Esophagus muscularis mucosa (tissue), 4 donors: ENCODE results near the gene BAHCC1. TPM values are rescaled to one million over a fixed set of nuclear protein-coding genes. Genes with fewer than 3 reads are reported as not detected.

Experiments used
- DNase-seq: peaks from one replicate; pipeline ENCODE4 v3.0.0-alpha.2; 2017; ENCODE audit errors: extremely low spot score
- H3K27ac ChIP-seq, 4 donors: fragments of 200-600 bp; sonication (generic); replicated peaks in 1 of 4; 1 replicate in 3 of 4; 2 replicates in 1 of 4; pipeline ENCODE4 v1.5.1; 2016 to 2019; ENCODE audit warnings: mild to moderate bottlenecking in 1 of 4
- H3K27me3 ChIP-seq, 4 donors: fragments of 200-600 bp; sonication (generic); one replicate each; pipeline versions ENCODE4 v1.5.1 to v1.6.0; 2016 to 2019
- H3K36me3 ChIP-seq, 4 donors: fragments of 200-600 bp; sonication (generic); one replicate each; pipeline ENCODE4 v1.5.1; 2016 to 2019
- H3K4me1 ChIP-seq, 4 donors: fragments of 200-600 bp; sonication (generic); one replicate each; pipeline ENCODE4 v1.5.1; 2016 to 2019
- H3K4me3 ChIP-seq, 4 donors: fragments of 200-600 bp; sonication (generic); 1 replicate in 2 of 4; 2 replicates in 2 of 4; pipeline ENCODE4 v1.5.1; 2016 to 2019; ENCODE audit warnings: mild to moderate bottlenecking in 4 of 4, moderate library complexity in 1 of 4
- H3K9me3 ChIP-seq, 4 donors: fragments of 200-600 bp; sonication (generic); 1 replicate in 3 of 4; 2 replicates in 1 of 4; pipeline ENCODE4 v1.5.1; 2016 to 2019
- CTCF ChIP-seq, 3 experiments: fragments of 200-600 bp in 2 of 3; fragments of 450-650 bp in 1 of 3; sonication (generic) in 2 of 3; IDR thresholded peaks; one replicate each; pipeline ENCODE4 v1.5.1; 2017 to 2019; ENCODE audit warnings: antibody characterized with exemption in 3 of 3, mild to moderate bottlenecking in 2 of 3, moderate library complexity in 1 of 3
- EP300 ChIP-seq: sonication (generic); formaldehyde crosslinking; IDR thresholded peaks from one replicate; pipeline ENCODE4 v1.6.1; 2017; ENCODE audit warnings: antibody characterized with exemption
- POLR2A ChIP-seq: fragments of 450-650 bp; IDR thresholded peaks from one replicate; pipeline ENCODE4 v1.6.1; 2017; ENCODE audit warnings: antibody characterized with exemption, moderate library complexity, mild to moderate bottlenecking, low read depth
- POLR2AphosphoS5 ChIP-seq, 2 donors: sonication (generic); formaldehyde crosslinking; IDR thresholded peaks; one replicate each; pipeline ENCODE4 v1.6.1; 2017; ENCODE audit warnings: antibody characterized with exemption in 2 of 2
- WGBS: methylation state at CpG from one replicate; pipeline ENCODE4 v1.1.5; 2018; 5-methylcytosine and 5-hydroxymethylcytosine counted together
- intact Hi-C: fragments of 100-400 bp; cut with DNase I; formaldehyde crosslinking; loops from one replicate; pipeline ENCODE4 v1.15.1; 2023
- total RNA-seq, 4 donors: library from RNA; depleted of rRNA; stranded (reverse); fragments of >200 nt; gene quantifications; one replicate each; pipeline versions ENCODE4 v1.1.0 to v1.2.1, GENCODE V29; 2016

The BAHCC1 gene
- total RNA-seq, 4 donors from 2014 or later, result 15.9 to 38.1 (median 21.1) TPM

- WGBS, result under 1% methylated on average over 22 of the region's 22 CpGs
- Histone ChIP-seq H3K27me3 (no peaks in the 10 kb centered on the region), H3K36me3 (peaks cover 30 to 43% (median 38%) of the 10 kb centered on the region in 4 donors), H3K9me3 (no peaks in the 10 kb centered on the region), H3K4me1 (peaks cover 7 to 38% (median 30%) of the 10 kb centered on the region in 4 donors), H3K27ac (peak overlapping the region; percentile 100), H3K4me3 (peak overlapping the region; percentile 88 to 94 (median 91))
- DNase-seq, result no peak
- intact Hi-C loops, result loop anchor here (5.0 kb wide), 1 partner anchor 113 kb away; the partner anchor contains the start of gene BAHCC1
- no peak for TF ChIP-seq POLR2A
Observed at GRCh38 chr17:81509972-81510784, 114.9 kb downstream of the BAHCC1 start.

- H3K36me3 ChIP-seq, result peaks cover 30 to 43% (median 38%) of the 10 kb centered on the region in 4 donors
- no peak for DNase-seq
- peak overlapping the region; percentile 100 for H3K27ac ChIP-seq
- TF ChIP-seq POLR2AphosphoS5 (IDR thresholded peaks at IDR 0.05) (peak in 1 of 2 donors; percentile 25), EP300 (no peak)
- intact Hi-C loops, result loop anchor here (5.0 kb wide), 1 partner anchor 114 kb away; the partner anchor contains the start of gene BAHCC1
- H3K27me3 ChIP-seq, result no peaks in the 10 kb centered on the region
- H3K9me3 ChIP-seq, result no peaks in the 10 kb centered on the region
- H3K4me1 ChIP-seq, result peaks cover 13 to 45% (median 35%) of the 10 kb centered on the region in 4 donors
- WGBS, result 2% methylated on average over 31 of the region's 48 CpGs
- peak overlapping the region; percentile 88 to 94 (median 91) for H3K4me3 ChIP-seq
Observed at GRCh38 chr17:81510785-81511553, 115.7 kb downstream of the BAHCC1 start.

- intact Hi-C loops, result loop anchor here (5.0 kb wide), 1 partner anchor 114 kb away; the partner anchor contains the start of gene BAHCC1
Observed at GRCh38 chr17:81511554-81511803, 116.2 kb downstream of the BAHCC1 start.

GRCh38 chr17:81511804-81512561 is 116.7 kb downstream of the BAHCC1 start:
- intact Hi-C loops, result loop anchor here (5.0 kb wide), 1 partner anchor 115 kb away; the partner anchor contains the start of gene BAHCC1
- peak overlapping the region; percentile 88 to 94 (median 91) for H3K4me3 ChIP-seq
- no peaks in the 10 kb centered on the region for H3K27me3 ChIP-seq
- H3K36me3 ChIP-seq, result peaks cover 30 to 43% (median 38%) of the 10 kb centered on the region in 4 donors
- H3K27ac ChIP-seq, result peak overlapping the region; percentile 100
- TF ChIP-seq CTCF (IDR thresholded peaks at IDR 0.05), result no peak
- TF ChIP-seq POLR2AphosphoS5 (IDR thresholded peaks at IDR 0.05), result no peak
- under 1% methylated on average over 32 of the region's 62 CpGs for WGBS
- no peak for DNase-seq
- peaks cover 23 to 55% (median 46%) of the 10 kb centered on the region in 4 donors for H3K4me1 ChIP-seq
- no peaks in the 10 kb centered on the region for H3K9me3 ChIP-seq

More at GRCh38 chr17:81511554-81511803, 116.2 kb downstream of the BAHCC1 start:
- peak overlapping the region; percentile 100 for H3K27ac ChIP-seq
- H3K27me3 ChIP-seq, result no peaks in the 10 kb centered on the region
- WGBS, result 2% methylated on average over 5 of the region's 9 CpGs
- DNase-seq, result no peak
- H3K4me1 ChIP-seq, result peaks cover 18 to 50% (median 41%) of the 10 kb centered on the region in 4 donors
- no peaks in the 10 kb centered on the region for H3K9me3 ChIP-seq
- H3K36me3 ChIP-seq, result peaks cover 30 to 43% (median 38%) of the 10 kb centered on the region in 4 donors
- peak overlapping the region; percentile 88 to 94 (median 91) for H3K4me3 ChIP-seq
- TF ChIP-seq POLR2A, result no peak
- TF ChIP-seq CTCF (IDR thresholded peaks at IDR 0.05), result no peak
- no peak for TF ChIP-seq EP300
- TF ChIP-seq POLR2AphosphoS5 (IDR thresholded peaks at IDR 0.05), result no peak

GRCh38 chr17:81512562-81513371 is 117.5 kb downstream of the BAHCC1 start, which contains the start of gene ACTG1:
Gene ACTG1 (minus strand): TSS chr17:81512799. CDS start chr17:81512354, 445 bp downstream.
- Histone ChIP-seq H3K9me3 (no peaks in the 10 kb centered on the region), H3K4me1 (peaks cover 31 to 63% (median 53%) of the 10 kb centered on the region in 4 donors), H3K27me3 (no peaks in the 10 kb centered on the region), H3K4me3 (peak within 1 kb of the TSS; percentile 88 to 94 (median 91)), H3K27ac (peak within 1 kb of the TSS; percentile 100), H3K36me3 (peaks cover 30 to 43% (median 38%) of the 10 kb centered on the region in 4 donors)
- TF ChIP-seq POLR2A (peak; percentile 89), EP300 (no peak), CTCF (IDR thresholded peaks at IDR 0.05) (no peak), POLR2AphosphoS5 (IDR thresholded peaks at IDR 0.05) (peak; percentile 85 to 99)
- 0% methylated on average over 6 of the region's 111 CpGs for WGBS
- DNase-seq, result peak; percentile 98
- intact Hi-C loops, result loop anchor here (5.0 kb wide), 1 partner anchor 115 kb away; the partner anchor contains the start of gene BAHCC1
